Aorta (tissue), 5 donors: ENCODE data around the gene KDM3B. TPM values are rescaled to one million over a fixed set of nuclear protein-coding genes. Genes with fewer than 3 reads are reported as not detected.

Experiments
- ATAC-seq: fragments of 200-7000 bp; cut with Tn5 transposase; one replicate; pipeline ENCODE4 v1.9.1; 2022; ENCODE audit warnings: moderate library complexity; ENCODE audit not compliant: low FRiP score
- DNase-seq, 2 donors: peaks; one replicate each; pipeline ENCODE4 v3.0.0-alpha.2; 2020
- H3K27ac ChIP-seq, 2 donors: one replicate each; pipeline ENCODE4 v1.5.1; 2013; ENCODE audit warnings: low read length in 2 of 2, mild to moderate bottlenecking in 2 of 2, moderate library complexity in 2 of 2, control low read depth in 1 of 2, inconsistent platforms in 1 of 2, low read depth in 1 of 2
- H3K27me3 ChIP-seq, 2 donors: one replicate each; pipeline ENCODE4 v1.6.1; 2013; ENCODE audit warnings: control low read depth in 1 of 2, low read length in 1 of 2, mild to moderate bottlenecking in 1 of 2, moderate library complexity in 1 of 2; ENCODE audit not compliant: insufficient read depth in 2 of 2, control insufficient read depth in 1 of 2
- H3K36me3 ChIP-seq, 2 donors: one replicate each; pipeline ENCODE4 v1.6.1; 2013; ENCODE audit warnings: control low read depth in 1 of 2, low read length in 1 of 2, mild to moderate bottlenecking in 1 of 2; ENCODE audit not compliant: insufficient read depth in 2 of 2, control insufficient read depth in 1 of 2
- H3K4me1 ChIP-seq, 2 donors: one replicate each; pipeline ENCODE4 v1.6.1; 2013; ENCODE audit warnings: low read length in 2 of 2, control low read depth in 1 of 2, mild to moderate bottlenecking in 1 of 2, moderate library complexity in 1 of 2; ENCODE audit not compliant: insufficient read depth in 2 of 2, control insufficient read depth in 1 of 2
- H3K4me3 ChIP-seq, 2 donors: one replicate each; pipeline ENCODE4 v1.5.1; 2013; ENCODE audit warnings: low read length in 2 of 2, control low read depth in 1 of 2, mild to moderate bottlenecking in 1 of 2
- H3K9me3 ChIP-seq: one replicate; pipeline ENCODE4 v1.6.1; 2013; ENCODE audit warnings: mild to moderate bottlenecking, low read length; ENCODE audit not compliant: control insufficient read depth
- WGBS, 2 donors: extraction: QIAGEN DNeasy Blood & Tissue Kit; methylation state at CpG; one replicate each; pipeline ENCODE4 v1.1.7; 2013; 5-methylcytosine and 5-hydroxymethylcytosine counted together
- intact Hi-C, 2 donors: fragments of 100-400 bp; cut with DNase I; formaldehyde crosslinking; loops; one replicate each; pipeline versions ENCODE4 v1.14.2 to v1.15.0; 2022
- polyA plus RNA-seq, 2 donors: library from polyadenylated mRNA; stranded (reverse); fragments of 200-250 nt; gene quantifications; one replicate each; pipeline ENCODE4 v1.2.3, GENCODE V29; 2013
- total RNA-seq, 2 donors: library from RNA; stranded (reverse); fragmentation: NEBNext Ultra II Directional; extraction: Animal tissue kit (Norgen Biotek cat#: 25700); gene quantifications; one replicate each; pipeline ENCODE4 v1.2.1, GENCODE V29; 2021
- donor health status: healthy with polysubstance abuse.
- donor health status: Bipolar disorder and iron deficiency.
- donor health status: DM: no; HTN: no; CAD: no.
- donor health status: DM: no; HTN: no; CAD: no.
- donor health status: DM: yes; HTN: yes; CAD: no.

KDM3B gene
- total and polyA plus RNA-seq, 4 donors: 17.4 to 66.0 (median 41.6) TPM

DNA sequence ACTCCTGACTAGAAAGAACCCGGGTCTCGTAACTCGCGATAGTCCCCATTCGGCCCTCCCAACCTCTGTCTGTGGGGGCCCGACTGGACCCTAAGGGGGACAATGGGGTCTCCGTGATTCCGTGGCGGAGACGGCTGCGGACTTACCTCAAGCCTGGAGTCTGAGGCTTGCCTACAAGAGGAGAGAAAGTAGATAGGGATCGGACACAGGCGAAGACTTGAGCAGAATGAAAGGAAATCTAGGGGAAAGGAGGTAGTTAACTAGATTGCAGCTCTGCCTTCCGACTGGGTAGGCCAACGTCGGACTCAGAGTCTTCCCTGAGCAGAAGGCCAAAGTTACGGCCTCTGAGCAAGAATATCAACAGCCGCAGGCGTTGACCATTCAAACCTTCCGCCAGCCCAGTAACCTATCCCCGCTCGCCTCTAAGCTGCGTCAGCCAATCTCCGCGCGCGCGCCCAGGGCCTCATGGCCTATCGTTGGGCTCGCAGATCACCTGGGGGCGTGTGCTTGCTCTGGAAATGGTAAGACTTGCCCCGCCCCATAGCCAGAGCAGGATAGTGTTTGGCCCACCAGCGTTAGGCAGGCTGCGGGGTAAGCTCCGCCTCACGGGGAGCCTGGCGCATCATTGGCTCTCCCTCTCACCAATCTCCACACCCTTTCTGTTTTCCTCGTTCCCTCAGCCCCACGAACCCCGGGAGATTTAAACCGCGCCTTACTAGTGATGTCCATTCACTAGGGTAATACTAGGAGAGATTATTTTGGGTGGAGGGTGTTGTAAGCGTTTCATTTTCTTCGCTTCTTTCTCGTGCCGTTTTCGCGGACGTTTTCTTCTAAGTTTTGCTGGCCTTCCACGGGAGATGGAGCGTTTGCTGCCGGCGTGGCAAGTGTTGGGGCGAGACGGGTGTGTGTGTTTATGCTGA lies 20.8 kb upstream of the KDM3B start, which contains the start of gene CDC25C:
CDC25C (minus strand) TSS at position 356 of the 920 bp plus-strand sequence. CDS start 624 bp downstream, outside the sequence.
- H3K4me3 ChIP-seq: peak within 1 kb of the TSS in 1 of 2 donors; percentile 22
- no peaks in the 10 kb centered on the region for H3K4me1 ChIP-seq
- no peaks in the 10 kb centered on the region for H3K27me3 ChIP-seq
- peak; percentile 98 to 99 for DNase-seq
- ATAC-seq: peak; percentile 100
- no peaks in the 10 kb centered on the region for H3K36me3 ChIP-seq
- no peaks in the 10 kb centered on the region for H3K9me3 ChIP-seq
- intact Hi-C loops: no loop called here
- WGBS, 2 donors: 0% methylated on average over 55 of the region's 55 CpGs
- H3K27ac ChIP-seq: no peak within 1 kb of the TSS

DNA sequence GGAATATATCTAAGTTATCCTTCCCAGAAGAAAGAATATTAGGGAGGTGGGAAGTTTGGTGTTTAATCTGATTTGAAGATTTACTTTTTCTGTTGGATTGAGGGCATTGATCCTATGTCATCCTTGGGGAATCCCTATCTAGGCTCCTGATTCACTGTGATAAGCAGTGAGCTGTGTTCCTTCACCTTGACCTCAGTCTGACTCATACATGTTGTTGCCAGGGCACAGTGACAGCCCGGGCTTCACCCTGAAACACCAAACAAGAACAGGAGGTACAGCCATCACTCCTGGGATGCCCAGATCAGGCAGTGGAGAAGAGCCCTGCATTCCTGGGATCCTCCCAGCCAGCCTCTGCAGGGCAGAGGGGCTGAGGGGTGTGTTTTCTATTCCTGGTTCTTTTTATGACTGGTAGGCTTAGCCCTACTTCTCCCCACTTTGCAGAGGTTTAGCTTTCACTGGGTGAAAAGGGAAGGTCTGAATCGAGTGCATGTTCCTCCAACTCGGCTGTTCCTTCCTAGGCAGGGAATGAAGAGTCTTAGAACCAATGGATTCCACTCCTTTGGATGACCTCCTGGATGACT lies 17.5 kb upstream of the KDM3B start:
- intact Hi-C loops: loop anchor here in 1 of 2 donors (5.0 kb wide), 1 partner anchor 113 kb away; no protein-coding TSS in a partner anchor
- Histone ChIP-seq H3K27me3 (no peaks in the 10 kb centered on the region), H3K9me3 (no peaks in the 10 kb centered on the region), H3K4me1 (peaks cover 0 to 5% of the 10 kb centered on the region in 2 donors), H3K36me3 (no peaks in the 10 kb centered on the region), H3K4me3 (no peak overlapping the region), H3K27ac (no peak overlapping the region)
- WGBS, 2 donors: 77 to 79% methylated on average over 3 of the region's 3 CpGs
- ATAC-seq: no peak
- DNase-seq: no peak

DNA sequence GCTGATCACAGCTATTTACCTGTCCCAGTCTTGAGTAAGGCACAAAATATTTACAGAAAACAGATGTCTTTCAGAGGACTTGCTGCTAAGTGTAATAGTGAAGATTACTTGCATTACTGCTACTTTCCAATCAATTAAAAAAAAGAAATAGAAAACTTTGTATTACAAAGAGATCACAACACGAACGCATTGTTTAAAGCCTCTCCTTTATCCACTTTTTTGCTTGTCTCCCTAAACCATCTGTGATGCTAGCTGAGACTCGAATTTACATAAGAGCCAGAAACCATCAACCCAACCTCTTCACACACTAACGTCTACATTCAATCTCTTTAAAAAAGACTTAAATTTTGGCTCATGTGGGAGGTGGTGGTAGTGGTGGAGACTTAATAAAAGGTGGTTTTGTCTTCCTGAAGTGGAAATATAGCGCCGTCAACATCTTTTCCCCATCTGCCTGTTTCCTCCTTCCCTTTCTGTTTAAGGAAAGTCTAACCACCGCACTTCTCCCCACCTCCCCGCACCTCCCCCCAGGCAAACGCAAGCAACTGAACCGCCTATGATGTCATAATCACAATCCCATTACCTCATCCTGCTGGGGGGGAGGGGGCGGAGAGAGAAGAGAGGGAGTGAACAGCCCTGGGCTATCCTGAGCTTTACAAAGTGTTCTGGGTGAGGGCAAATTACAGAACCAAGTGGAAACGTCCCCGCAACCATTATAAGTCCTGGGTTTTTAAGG lies 15.4 kb upstream of the KDM3B start:
- Histone ChIP-seq H3K36me3 (peaks cover 0 to 1% of the 10 kb centered on the region in 2 donors), H3K4me3 (peak overlapping the region; percentile 79 to 83), H3K4me1 (peaks cover 0 to 5% of the 10 kb centered on the region in 2 donors), H3K27me3 (no peaks in the 10 kb centered on the region), H3K27ac (peak overlapping the region in 1 of 2 donors; percentile 93), H3K9me3 (no peaks in the 10 kb centered on the region)
- WGBS, 2 donors: 21 to 23% methylated on average over 13 of the region's 13 CpGs
- ATAC-seq (peak; percentile 79), DNase-seq (peak; percentile 87 to 92)
- intact Hi-C loops: loop anchor here in 1 of 2 donors (5.0 kb wide), 1 partner anchor 115 kb away; no protein-coding TSS in a partner anchor

- ATAC-seq: peak; percentile 98
- 0 to 1% methylated on average over 49 to 56 of the region's 56 CpGs for WGBS, 2 donors
Observed at GRCh38 chr5:138337685-138338410, 14.6 kb upstream of the KDM3B start, which contains the start of gene FAM53C. FAM53C (plus strand) TSS chr5:138338266; CDS start chr5:138341336, 3,070 bp downstream.

GRCh38 chr5:138338411-138339090 lies 13.9 kb upstream of the KDM3B start:
- Histone ChIP-seq H3K36me3 (peaks cover 0 to 1% of the 10 kb centered on the region in 2 donors), H3K27ac (peak overlapping the region; percentile 20 to 93), H3K4me3 (peak overlapping the region; percentile 79 to 83), H3K4me1 (peaks cover 0 to 5% of the 10 kb centered on the region in 2 donors), H3K9me3 (no peaks in the 10 kb centered on the region), H3K27me3 (no peaks in the 10 kb centered on the region)
- WGBS, 2 donors: 0 to 1% methylated on average over 14 to 22 of the region's 22 CpGs
- no peak for ATAC-seq
- intact Hi-C loops: loop anchor here in 1 of 2 donors (5.0 kb wide), 1 partner anchor 116 kb away; no protein-coding TSS in a partner anchor
- DNase-seq: no peak

More at GRCh38 chr5:138337685-138338410, 14.6 kb upstream of the KDM3B start, which contains the start of gene FAM53C:
- H3K27me3 ChIP-seq: no peaks in the 10 kb centered on the region
- peak; percentile 95 to 97 for DNase-seq
- H3K9me3 ChIP-seq: no peaks in the 10 kb centered on the region
- peak within 1 kb of the TSS; percentile 20 to 93 for H3K27ac ChIP-seq
- intact Hi-C loops: loop anchor here in 1 of 2 donors (5.0 kb wide), 1 partner anchor 116 kb away; no protein-coding TSS in a partner anchor
- H3K4me1 ChIP-seq: peaks cover 0 to 5% of the 10 kb centered on the region in 2 donors
- peaks cover 0 to 1% of the 10 kb centered on the region in 2 donors for H3K36me3 ChIP-seq
- peak within 1 kb of the TSS; percentile 79 to 83 for H3K4me3 ChIP-seq

GRCh38 chr5:138339091-138339456 lies 13.4 kb upstream of the KDM3B start:
- Histone ChIP-seq H3K4me1 (peaks cover 0 to 5% of the 10 kb centered on the region in 2 donors), H3K36me3 (peaks cover 0 to 1% of the 10 kb centered on the region in 2 donors), H3K27me3 (no peaks in the 10 kb centered on the region), H3K9me3 (no peaks in the 10 kb centered on the region), H3K4me3 (peak overlapping the region; percentile 79 to 83), H3K27ac (peak overlapping the region in 1 of 2 donors; percentile 34)
- ATAC-seq: no peak
- intact Hi-C loops: loop anchor here in 1 of 2 donors (5.0 kb wide), 1 partner anchor 117 kb away; no protein-coding TSS in a partner anchor
- no peak for DNase-seq
- 0 to 2% methylated on average over 7 of the region's 7 CpGs for whole genome bisulfite sequencing, 2 donors

DNA sequence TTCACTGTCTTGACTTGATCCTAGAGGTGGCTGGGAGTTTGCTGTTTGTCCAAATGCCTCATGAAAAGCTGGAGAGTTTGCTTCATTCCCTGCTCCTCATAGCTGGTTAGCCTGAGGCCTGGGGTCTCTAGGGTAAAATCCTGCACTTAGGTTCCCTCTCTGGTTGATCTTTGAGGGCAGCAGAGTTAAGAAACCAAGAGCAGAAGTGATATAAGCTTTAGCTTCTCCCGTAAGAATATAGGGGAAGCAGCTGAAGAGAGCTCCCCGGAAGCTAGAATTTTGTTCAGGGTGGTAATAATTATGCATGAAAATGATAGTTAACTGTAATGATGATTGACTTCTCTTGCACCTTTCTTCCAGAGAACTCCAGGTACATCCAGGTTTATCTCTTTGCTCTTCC lies 13.0 kb upstream of the KDM3B start:
- no peak for ATAC-seq

More for the DNA sequence above, 13.0 kb upstream of the KDM3B start:
- WGBS, 2 donors: 46 to 53% methylated on average over 2 of the region's 2 CpGs
- intact Hi-C loops: loop anchor here in 1 of 2 donors (5.0 kb wide), 1 partner anchor 117 kb away; no protein-coding TSS in a partner anchor
- Histone ChIP-seq H3K27me3 (no peaks in the 10 kb centered on the region), H3K36me3 (peaks cover 0 to 1% of the 10 kb centered on the region in 2 donors), H3K27ac (peak overlapping the region in 1 of 2 donors; percentile 34), H3K4me1 (peaks cover 0 to 5% of the 10 kb centered on the region in 2 donors), H3K9me3 (no peaks in the 10 kb centered on the region), H3K4me3 (peak overlapping the region; percentile 79 to 83)
- no peak for DNase-seq
